GM10266 (cell line): ENCODE data around the gene TWF1.
A peak's percentile ranks its signal among the peaks of the same experiment; 100 is the strongest.
"Not testable (repeated sequence)": the region's sequence is repeated elsewhere in the genome, so short reads cannot be mapped to it uniquely, and the experiment has no call there.

Source experiments
- DNase-seq: peaks from one replicate; pipeline ENCODE4 v3.0.0; 2012; ENCODE audit errors: extremely low spot score
- TF ChIP-seq, protein P1 (sequence below): IDR thresholded peaks from 2 replicates; pipeline ENCODE4 v1.5.1; 2012; ENCODE audit warnings: mild to moderate bottlenecking, low read depth; ENCODE audit not compliant: control insufficient read depth, insufficient read depth; ENCODE audit errors: missing control alignments

Gene TWF1

DNA sequence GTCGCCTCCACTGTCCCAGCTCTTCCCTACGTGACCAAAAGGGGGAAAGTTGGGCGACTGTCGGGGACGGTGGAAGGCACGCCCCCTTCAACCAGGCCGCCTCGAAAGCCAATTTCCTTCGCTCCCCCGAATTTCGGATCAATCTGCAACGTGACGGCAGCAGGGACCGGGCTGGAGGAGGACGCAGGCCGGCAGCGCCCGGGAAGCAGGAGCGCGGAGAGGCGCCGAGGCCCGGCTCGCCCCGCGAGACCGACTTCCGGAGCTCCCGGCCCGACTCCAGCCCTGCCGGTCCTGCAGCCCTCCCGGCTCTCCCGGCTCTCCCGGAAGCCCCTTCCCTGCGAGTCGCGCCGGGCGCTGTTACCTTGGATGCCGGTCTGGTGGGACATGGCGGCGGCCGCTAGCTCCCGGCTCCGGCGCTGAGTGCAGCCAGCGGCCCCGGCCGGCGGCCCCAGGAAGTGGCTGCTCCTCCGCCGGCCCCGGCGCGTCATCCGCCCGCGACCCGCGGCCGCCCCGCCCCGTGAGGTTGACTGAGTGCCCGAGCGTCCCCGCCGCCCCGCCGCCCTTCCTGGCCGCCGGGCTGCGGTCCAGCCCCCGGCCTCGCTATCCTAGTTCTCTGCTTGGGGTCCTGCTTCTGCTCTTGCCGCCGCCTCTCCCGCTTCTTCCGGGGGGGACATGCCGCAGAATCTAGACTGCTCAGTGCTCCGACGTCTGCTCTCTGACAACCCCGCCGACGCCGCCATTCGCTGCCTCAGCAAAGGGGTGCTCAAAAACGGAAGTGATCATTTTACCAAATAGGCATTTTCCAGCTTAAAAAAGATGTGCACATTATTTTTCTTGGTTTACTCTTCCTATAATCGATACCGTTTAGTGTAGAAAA lies at the start of gene TWF1:
TSS of gene TWF1 (minus strand) at position 458 of the 877 bp plus-strand sequence. CDS start at position 386, 72 bp downstream.
- peak; percentile 91 for DNase-seq
- TF ChIP-seq, protein P1, sequence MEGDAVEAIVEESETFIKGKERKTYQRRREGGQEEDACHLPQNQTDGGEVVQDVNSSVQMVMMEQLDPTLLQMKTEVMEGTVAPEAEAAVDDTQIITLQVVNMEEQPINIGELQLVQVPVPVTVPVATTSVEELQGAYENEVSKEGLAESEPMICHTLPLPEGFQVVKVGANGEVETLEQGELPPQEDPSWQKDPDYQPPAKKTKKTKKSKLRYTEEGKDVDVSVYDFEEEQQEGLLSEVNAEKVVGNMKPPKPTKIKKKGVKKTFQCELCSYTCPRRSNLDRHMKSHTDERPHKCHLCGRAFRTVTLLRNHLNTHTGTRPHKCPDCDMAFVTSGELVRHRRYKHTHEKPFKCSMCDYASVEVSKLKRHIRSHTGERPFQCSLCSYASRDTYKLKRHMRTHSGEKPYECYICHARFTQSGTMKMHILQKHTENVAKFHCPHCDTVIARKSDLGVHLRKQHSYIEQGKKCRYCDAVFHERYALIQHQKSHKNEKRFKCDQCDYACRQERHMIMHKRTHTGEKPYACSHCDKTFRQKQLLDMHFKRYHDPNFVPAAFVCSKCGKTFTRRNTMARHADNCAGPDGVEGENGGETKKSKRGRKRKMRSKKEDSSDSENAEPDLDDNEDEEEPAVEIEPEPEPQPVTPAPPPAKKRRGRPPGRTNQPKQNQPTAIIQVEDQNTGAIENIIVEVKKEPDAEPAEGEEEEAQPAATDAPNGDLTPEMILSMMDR = peak; percentile 9

DNA sequence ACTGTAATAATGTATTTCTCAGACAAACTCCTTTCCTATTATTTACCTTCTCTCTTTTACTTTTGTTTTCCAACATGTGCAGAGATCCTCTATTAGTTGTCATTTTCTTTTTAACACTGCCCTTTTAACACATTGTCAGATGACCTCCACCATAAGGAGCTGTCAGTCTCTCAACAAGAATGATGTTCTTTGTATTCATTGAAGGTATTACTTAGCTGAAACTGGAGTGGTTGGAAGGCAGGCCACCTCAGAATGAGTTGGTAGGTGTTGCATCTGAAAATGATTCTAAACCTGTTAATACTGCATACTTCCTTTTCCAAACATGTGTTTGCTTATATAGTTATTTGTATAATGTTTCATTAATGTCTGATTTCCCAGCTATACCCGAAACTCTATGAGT lies 46.6 kb upstream of the TWF1 start:
- TF ChIP-seq, protein P1 = no peak
- no peak for DNase-seq

DNA sequence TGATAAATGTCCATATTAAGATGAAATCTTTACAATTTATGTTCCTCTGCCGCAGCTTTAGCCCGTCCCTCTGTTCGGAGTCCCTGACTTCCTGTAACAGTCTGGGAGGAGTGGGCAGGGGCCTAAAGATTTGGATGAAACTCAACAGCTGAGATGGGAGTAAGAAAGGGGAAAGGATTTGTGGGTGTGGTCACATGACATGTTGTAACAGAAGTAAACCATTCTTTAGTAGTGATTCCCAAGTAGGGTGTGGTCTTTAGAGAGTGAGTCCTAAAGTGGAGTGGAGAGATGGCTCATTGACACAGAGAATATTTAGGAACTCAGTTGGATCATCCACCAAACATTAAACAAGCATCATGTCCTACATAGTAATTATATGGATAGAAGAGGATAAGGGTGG lies 42.7 kb upstream of the TWF1 start:
- no peak for DNase-seq
- TF ChIP-seq, protein P1 = no peak

DNA sequence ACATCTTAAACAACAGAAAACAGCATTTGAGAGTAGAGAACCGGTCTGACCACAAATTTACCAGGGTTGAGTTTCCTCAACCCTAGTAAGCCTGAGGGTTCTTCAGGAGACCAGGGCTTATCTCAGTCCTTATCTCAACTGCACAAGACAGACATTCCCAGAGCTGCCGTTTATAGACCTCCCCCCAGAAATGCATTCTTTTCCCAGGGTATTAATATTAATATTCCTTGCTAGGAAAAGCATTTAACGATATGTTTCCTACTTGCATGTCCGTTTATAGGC lies 42.0 kb upstream of the TWF1 start:
- DNase-seq = no peak
- TF ChIP-seq, protein P1 = no peak

DNA sequence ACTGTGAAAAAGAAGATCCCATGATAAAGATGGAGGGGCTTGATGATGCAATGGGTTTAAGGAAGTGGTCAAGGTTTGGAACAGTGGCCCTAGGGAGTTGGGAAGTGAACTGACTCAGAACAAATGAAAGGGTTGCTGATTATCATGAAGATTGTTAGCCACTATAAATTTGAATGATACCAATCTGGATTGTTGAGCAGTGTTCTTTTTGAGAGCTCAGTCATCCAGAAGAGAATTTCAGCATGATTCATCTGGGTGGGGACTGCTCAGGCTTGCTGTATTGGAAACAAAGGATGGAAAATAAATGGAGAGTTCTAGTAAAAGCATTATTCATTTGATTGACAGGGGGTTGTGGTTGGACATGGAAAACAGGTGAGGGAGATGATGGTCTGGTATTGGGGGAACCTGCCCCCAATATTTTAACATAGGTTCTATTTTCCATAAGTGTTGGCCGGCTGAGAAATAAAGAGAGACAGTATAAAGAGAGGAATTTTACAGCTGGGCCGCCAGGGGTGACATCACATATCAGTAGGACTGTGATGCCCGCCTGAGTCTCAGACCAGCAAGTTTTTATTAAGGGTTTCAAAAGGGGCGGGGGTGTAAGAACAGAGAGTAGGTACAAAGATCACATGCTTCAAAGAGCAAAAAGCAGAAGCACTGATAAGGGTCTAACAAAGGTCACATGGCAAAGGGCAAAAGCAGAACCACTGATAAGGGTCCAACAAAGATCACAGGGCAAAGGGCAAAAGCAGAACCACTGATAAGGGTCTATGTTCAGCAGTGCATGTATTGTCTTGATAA lies 41.5 kb upstream of the TWF1 start:
- not testable (repeated sequence) for DNase-seq

DNA sequence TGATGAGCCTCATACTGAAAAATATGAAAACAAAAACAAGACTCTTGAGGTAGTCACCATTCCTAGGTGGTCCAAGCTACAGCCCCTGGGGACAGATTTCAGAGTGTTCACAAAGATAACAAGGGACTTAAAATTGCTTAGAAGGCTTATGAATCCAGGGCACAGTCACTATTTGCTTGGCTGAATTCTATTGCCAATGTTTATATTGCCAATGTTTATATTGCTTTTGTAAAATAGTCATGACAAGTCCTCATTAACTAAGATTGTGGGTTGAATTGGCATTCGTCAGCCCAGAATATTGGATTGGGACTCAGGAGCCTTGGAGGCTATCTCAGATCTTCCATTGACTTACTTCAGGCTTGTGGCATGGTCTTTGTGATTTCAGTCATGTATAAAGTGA lies 36.1 kb upstream of the TWF1 start:
- TF ChIP-seq, protein P1 = no peak
- DNase-seq = no peak

DNA sequence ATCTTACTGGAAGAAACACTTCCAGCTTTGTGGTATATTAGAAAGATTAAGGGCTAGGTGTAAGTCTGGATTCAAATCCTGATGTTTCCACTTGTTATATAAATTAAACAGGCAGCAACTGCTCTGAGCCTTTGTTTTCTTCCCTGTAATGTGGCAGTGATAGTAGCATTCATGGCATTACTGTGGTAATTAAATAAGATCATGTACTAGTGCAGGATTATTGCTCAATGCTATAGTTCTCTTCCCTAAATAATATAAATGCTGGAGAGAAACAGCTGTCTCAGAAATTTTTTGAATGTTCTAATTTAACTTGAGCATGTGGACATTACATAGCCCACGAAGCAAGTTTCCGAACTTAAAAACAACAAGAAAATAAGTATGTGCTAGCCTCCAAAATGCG lies 35.1 kb upstream of the TWF1 start:
- TF ChIP-seq, protein P1 = no peak
- no peak for DNase-seq
